ENCODE data around the gene SLC23A1.

The SLC23A1 gene

DNA sequence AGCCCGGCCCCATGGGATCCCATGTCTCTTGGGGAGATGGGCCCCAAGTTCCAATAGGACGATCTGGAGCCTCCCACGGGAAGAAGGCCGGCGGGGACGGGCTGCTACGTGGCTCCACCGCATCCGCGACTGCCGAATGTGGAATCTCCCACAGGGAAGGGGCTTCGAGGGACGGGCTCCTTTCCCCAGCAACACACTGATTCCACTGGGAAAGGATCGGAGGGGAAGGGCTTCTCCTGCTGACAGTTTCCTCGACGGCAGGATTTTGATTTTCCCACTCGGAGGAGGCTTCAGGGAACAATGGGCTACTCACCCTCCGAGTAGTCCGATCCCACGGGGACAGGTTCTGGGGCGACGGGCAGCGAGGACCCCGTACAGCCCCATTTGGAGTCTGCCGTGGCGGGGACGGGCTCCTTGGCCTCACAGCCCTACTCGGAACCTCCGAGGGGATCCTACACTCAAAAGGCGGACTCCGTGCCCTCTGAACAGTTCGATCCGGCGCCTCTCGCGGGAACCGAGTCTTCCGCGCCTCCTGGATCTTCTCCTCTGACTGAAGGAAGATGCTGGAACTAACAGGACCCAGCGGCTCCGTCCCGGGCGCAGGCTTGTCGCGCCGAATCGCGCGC, 10.5 kb upstream of the SLC23A1 start:
- DNase-seq (ENCODE audit: low read depth), result no peak
- H3K4me3 ChIP-seq (replicated peaks; ENCODE audit: low read depth, low read length), result no peak overlapping the region
- TF ChIP-seq, protein P1, sequence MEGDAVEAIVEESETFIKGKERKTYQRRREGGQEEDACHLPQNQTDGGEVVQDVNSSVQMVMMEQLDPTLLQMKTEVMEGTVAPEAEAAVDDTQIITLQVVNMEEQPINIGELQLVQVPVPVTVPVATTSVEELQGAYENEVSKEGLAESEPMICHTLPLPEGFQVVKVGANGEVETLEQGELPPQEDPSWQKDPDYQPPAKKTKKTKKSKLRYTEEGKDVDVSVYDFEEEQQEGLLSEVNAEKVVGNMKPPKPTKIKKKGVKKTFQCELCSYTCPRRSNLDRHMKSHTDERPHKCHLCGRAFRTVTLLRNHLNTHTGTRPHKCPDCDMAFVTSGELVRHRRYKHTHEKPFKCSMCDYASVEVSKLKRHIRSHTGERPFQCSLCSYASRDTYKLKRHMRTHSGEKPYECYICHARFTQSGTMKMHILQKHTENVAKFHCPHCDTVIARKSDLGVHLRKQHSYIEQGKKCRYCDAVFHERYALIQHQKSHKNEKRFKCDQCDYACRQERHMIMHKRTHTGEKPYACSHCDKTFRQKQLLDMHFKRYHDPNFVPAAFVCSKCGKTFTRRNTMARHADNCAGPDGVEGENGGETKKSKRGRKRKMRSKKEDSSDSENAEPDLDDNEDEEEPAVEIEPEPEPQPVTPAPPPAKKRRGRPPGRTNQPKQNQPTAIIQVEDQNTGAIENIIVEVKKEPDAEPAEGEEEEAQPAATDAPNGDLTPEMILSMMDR (IDR thresholded peaks at IDR 0.05; ENCODE audit: low read length, missing control alignments), result no peak

- H3K4me3 ChIP-seq (replicated peaks; ENCODE audit: low read depth, low read length), result peak overlapping the region; percentile 6
- TF ChIP-seq, protein P1 (IDR thresholded peaks at IDR 0.05; ENCODE audit: low read length, missing control alignments), result peak; percentile 42
- peak; percentile 48 for DNase-seq (ENCODE audit: low read depth)
Measured at GRCh38 chr5:139392678-139393496, 9.8 kb upstream of the SLC23A1 start.

GRCh38 chr5:139392324-139392677, 9.2 kb upstream of the SLC23A1 start:
- DNase-seq (ENCODE audit: low read depth), result no peak
- TF ChIP-seq, protein P1 (IDR thresholded peaks at IDR 0.05; ENCODE audit: low read length, missing control alignments), result no peak
- H3K4me3 ChIP-seq (replicated peaks; ENCODE audit: low read depth, low read length), result no peak overlapping the region

GRCh38 chr5:139391570-139392323, 8.7 kb upstream of the SLC23A1 start:
- no peak for DNase-seq (ENCODE audit: low read depth)
- TF ChIP-seq, protein P1 (IDR thresholded peaks at IDR 0.05; ENCODE audit: low read length, missing control alignments), result no peak
- no peak overlapping the region for H3K4me3 ChIP-seq (replicated peaks; ENCODE audit: low read depth, low read length)

GRCh38 chr5:139390639-139391569, 7.8 kb upstream of the SLC23A1 start:
- TF ChIP-seq, protein P1 (IDR thresholded peaks at IDR 0.05; ENCODE audit: low read length, missing control alignments), result no peak
- H3K4me3 ChIP-seq (replicated peaks; ENCODE audit: low read depth, low read length), result no peak overlapping the region
- DNase-seq (ENCODE audit: low read depth), result no peak
